Mucosa of descending colon (tissue), 3 donors: ENCODE results near the gene SMNDC1. TPM values are rescaled to one million over a fixed set of nuclear protein-coding genes. Genes with fewer than 3 reads are reported as not detected.

Source experiments
- ATAC-seq: fragments of 200-7000 bp; cut with Tn5 transposase; one replicate; pipeline ENCODE4 v1.9.1; 2020; ENCODE audit warnings: mild to moderate bottlenecking, moderate library complexity
- DNase-seq, 3 donors: peaks; one replicate each; pipeline ENCODE4 v3.0.0-alpha.2; 2020
- H3K36me3 ChIP-seq: fragments of 200-600 bp; one replicate; pipeline ENCODE4 v1.8.0; 2021; ENCODE audit warnings: low read depth, mild to moderate bottlenecking
- H3K4me1 ChIP-seq: fragments of 200-600 bp; one replicate; pipeline ENCODE4 v1.8.0; 2021; ENCODE audit warnings: low read depth, mild to moderate bottlenecking
- H3K4me3 ChIP-seq: fragments of 200-600 bp; one replicate; pipeline ENCODE4 v1.8.0; 2021; ENCODE audit warnings: mild to moderate bottlenecking
- H3K9me3 ChIP-seq: fragments of 200-600 bp; one replicate; pipeline ENCODE4 v1.8.0; 2021; ENCODE audit warnings: mild to moderate bottlenecking
- intact Hi-C, 2 donors: fragments of 100-400 bp; cut with DNase I in 1 of 2; cut with micrococcal nuclease in 1 of 2; formaldehyde crosslinking; loops; one replicate each; pipeline versions ENCODE4 v1.11.0 to v1.11.1; 2022; cut with DNase I, micrococcal nuclease
- total RNA-seq, 3 donors: library from RNA; stranded (reverse); fragmentation: NEBNext Ultra II Directional in 2 of 3; extraction: Animal tissue kit (Norgen Biotek cat#: 25700) in 2 of 3; gene quantifications; one replicate each; pipeline versions ENCODE4 v1.2.1 to v1.2.4, GENCODE V29; 2021 to 2023
- TF ChIP-seq, protein P1 (sequence below): fragments of 200-600 bp; IDR thresholded peaks from one replicate; pipeline ENCODE4 v1.8.0; 2022; ENCODE audit warnings: antibody characterized with exemption, mild to moderate bottlenecking
- donor health status: DM: no; HTN: no; CAD: no; lungs with moderate emphysema.
- donor health status: DM: no; HTN: no; CAD: no.
- donor health status: DM: no; HTN: yes; CAD: no.

SMNDC1 gene
- total RNA-seq, 3 donors from 2014 or later: 19.3 to 30.1 (median 24.8) TPM

DNA sequence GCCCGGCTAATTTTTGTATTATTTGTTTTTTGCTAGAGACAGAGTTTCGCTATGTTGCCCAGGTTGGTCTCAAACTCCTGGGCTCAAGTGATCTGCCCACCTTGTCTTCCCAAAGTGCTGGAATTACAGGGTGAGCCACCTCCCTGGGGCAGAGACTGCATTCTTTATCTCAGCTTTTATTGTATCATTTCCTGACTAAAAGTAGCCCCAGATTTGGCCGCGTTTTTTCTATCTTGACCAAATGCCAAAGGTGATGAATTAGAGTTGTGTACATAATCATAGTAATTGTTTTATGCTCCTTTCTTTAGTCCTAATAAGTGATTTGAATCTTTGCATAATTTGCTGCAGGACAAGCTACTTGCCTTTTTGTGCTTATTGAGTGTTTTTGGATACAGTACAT lies 3.1 kb upstream of the SMNDC1 start:
- Histone ChIP-seq H3K36me3 (no peaks in the 10 kb centered on the region), H3K4me1 (peaks cover 16% of the 10 kb centered on the region), H3K4me3 (no peak overlapping the region), H3K9me3 (no peaks in the 10 kb centered on the region)
- intact Hi-C loops: loop anchor here in 1 of 2 donors (5.0 kb wide), 1 partner anchor 239 kb away; no protein-coding TSS in a partner anchor
- ATAC-seq (no peak), DNase-seq (no peak)
- TF ChIP-seq, protein P1, sequence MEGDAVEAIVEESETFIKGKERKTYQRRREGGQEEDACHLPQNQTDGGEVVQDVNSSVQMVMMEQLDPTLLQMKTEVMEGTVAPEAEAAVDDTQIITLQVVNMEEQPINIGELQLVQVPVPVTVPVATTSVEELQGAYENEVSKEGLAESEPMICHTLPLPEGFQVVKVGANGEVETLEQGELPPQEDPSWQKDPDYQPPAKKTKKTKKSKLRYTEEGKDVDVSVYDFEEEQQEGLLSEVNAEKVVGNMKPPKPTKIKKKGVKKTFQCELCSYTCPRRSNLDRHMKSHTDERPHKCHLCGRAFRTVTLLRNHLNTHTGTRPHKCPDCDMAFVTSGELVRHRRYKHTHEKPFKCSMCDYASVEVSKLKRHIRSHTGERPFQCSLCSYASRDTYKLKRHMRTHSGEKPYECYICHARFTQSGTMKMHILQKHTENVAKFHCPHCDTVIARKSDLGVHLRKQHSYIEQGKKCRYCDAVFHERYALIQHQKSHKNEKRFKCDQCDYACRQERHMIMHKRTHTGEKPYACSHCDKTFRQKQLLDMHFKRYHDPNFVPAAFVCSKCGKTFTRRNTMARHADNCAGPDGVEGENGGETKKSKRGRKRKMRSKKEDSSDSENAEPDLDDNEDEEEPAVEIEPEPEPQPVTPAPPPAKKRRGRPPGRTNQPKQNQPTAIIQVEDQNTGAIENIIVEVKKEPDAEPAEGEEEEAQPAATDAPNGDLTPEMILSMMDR: no peak

DNA sequence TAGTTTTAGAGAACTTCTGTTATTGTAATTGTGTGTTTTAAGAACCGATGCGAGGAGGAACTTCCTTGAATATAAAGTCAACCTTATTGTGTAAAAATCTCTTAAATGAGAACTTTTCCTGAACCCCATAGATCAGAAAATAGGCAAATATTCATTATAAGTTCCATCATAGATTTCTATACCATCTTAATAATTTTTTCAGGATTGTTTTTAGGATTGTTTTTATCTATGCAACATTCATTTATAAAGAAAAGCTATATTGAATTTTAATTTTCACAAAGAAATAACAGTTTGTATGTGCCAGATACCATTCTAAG lies 1.7 kb upstream of the SMNDC1 start:
- no peaks in the 10 kb centered on the region for H3K36me3 ChIP-seq
- TF ChIP-seq, protein P1: no peak
- no peaks in the 10 kb centered on the region for H3K9me3 ChIP-seq
- ATAC-seq (no peak), DNase-seq (no peak)
- peaks cover 22% of the 10 kb centered on the region for H3K4me1 ChIP-seq
- no peak overlapping the region for H3K4me3 ChIP-seq
- intact Hi-C loops: loop anchor here in 1 of 2 donors (5.0 kb wide), 1 partner anchor 241 kb away; no protein-coding TSS in a partner anchor

DNA sequence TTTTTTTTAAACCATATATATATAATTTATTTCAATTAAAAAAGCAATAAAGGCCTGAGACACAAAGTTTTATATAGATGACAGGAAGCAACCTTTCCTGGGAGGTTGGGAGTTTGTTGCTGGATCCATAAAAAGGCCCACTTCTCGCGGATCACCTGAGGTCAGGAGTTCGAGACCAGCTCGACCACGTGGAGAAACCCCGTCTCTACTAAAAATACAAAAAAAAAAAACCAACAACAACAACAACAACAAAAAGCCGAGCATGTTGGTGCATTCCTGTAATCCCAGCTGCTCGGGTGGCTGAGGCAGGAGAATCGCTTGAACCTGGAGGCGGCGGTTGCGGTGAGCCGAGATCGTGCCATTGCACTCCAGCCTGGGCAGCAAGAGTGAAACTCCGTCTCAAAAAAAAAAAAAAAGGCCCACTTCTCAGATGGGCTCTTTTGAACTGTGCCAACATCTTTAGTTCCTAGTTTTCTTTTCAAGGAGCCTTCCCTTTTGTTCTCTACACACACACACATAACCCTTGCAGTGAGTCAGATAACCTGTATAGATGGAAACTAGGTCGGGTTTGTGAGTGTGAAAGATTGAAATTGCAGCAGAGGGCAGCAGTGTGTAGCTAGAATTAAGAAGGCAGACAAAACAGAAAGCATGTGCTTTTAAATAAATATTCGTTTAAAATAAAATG lies 1.2 kb upstream of the SMNDC1 start:
- H3K9me3 ChIP-seq: no peaks in the 10 kb centered on the region
- H3K36me3 ChIP-seq: no peaks in the 10 kb centered on the region
- DNase-seq (peak; percentile 48 to 69 (median 54)), ATAC-seq (peak; percentile 59)
- peaks cover 22% of the 10 kb centered on the region for H3K4me1 ChIP-seq
- H3K4me3 ChIP-seq: no peak overlapping the region
- intact Hi-C loops: loop anchor here in 1 of 2 donors (5.0 kb wide), 1 partner anchor 241 kb away; no protein-coding TSS in a partner anchor
- TF ChIP-seq, protein P1: no peak

DNA sequence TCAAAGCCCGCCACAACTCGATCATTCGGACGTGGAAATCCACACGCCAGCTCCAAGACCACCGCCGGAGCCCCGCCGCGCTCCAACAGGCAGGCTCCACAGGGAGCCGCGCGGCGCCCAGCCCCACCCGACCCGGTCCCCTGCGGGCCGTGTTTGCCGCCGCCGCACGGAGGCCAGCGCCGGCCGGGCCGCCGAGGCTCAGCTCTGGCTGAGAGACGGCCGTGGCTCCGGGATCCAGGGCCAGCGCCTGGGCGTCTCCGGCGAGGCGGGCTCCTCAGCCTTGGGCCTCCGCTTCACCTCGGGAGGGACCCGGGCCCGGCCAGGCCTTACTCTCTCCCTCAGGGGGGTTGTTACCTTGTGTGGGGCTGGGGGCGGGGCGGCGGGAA lies 333 bp downstream of the SMNDC1 start:
- peak in 1 of 3 donors; percentile 39 for DNase-seq
- Histone ChIP-seq H3K4me3 (peak overlapping the region; percentile 91), H3K4me1 (peaks cover 25% of the 10 kb centered on the region), H3K9me3 (no peaks in the 10 kb centered on the region), H3K36me3 (no peaks in the 10 kb centered on the region)
- intact Hi-C loops: no loop called here
- TF ChIP-seq, protein P1: no peak
- peak; percentile 75 for ATAC-seq

DNA sequence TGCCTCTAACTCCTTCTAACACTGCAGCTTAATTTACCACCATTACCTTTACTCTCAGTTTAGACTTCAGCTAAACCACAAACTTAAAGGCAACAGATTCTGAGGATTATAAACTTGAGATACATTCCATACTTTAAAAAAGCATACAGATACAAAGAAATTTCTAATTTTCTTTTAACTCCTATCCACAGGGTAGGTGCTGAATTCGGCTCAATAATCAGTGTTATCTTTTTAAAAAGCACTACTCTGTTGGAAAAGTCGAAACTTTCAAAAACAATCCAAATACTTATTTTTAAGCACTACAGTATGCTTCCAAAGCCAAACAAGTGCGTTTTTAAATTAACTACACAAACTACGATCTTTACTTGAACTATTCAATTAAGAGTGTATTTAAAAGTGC lies 1.0 kb downstream of the SMNDC1 start:
- peak overlapping the region; percentile 91 for H3K4me3 ChIP-seq
- ATAC-seq: no peak
- no peak for DNase-seq
- no peaks in the 10 kb centered on the region for H3K9me3 ChIP-seq
- no peaks in the 10 kb centered on the region for H3K36me3 ChIP-seq
- intact Hi-C loops: no loop called here
- H3K4me1 ChIP-seq: peaks cover 25% of the 10 kb centered on the region
- TF ChIP-seq, protein P1: no peak
